Astrocyte (in vitro differentiated cells and primary cell): ENCODE results near the gene TMEM74B. TPM values are rescaled to one million over a fixed set of nuclear protein-coding genes. Genes with fewer than 3 reads are reported as not detected.

Experiments used
- DNase-seq: peaks from one replicate; pipeline ENCODE4 v3.0.0-alpha.2; 2010; ENCODE audit warnings: low read depth
- FAIRE-seq: peaks from 2 replicates; lab custom pipeline; 2011; peaks lifted over from hg19 to GRCh38; lab: Jason Lieb, UNC
- H2AFZ ChIP-seq: 2 replicates; pipeline ENCODE4 v1.6.0; 2012; ENCODE audit warnings: low read depth, low read length, inconsistent platforms
- H3K27ac ChIP-seq: 2 replicates; pipeline ENCODE4 v1.5.1; 2011; ENCODE audit warnings: low read depth, low read length, inconsistent platforms
- H3K27me3 ChIP-seq: 2 replicates; pipeline ENCODE4 v1.6.0; 2011; ENCODE audit warnings: low read length, inconsistent platforms; ENCODE audit not compliant: insufficient read depth
- H3K36me3 ChIP-seq: 2 replicates; pipeline ENCODE4 v1.5.1; 2011; ENCODE audit warnings: low read length, inconsistent platforms; ENCODE audit not compliant: insufficient read depth
- H3K4me1 ChIP-seq: 2 replicates; pipeline ENCODE4 v1.5.1; 2011; ENCODE audit warnings: low read length, inconsistent platforms; ENCODE audit not compliant: insufficient read depth
- H3K4me2 ChIP-seq: 2 replicates; pipeline ENCODE4 v1.6.0; 2012; ENCODE audit warnings: low read length, inconsistent platforms
- H3K4me3 ChIP-seq: 2 replicates; pipeline ENCODE4 v1.5.1; 2011; ENCODE audit warnings: low read depth, mild to moderate bottlenecking, low read length, inconsistent platforms; ENCODE audit not compliant: insufficient read depth
- H3K79me2 ChIP-seq: 2 replicates; pipeline ENCODE4 v1.6.0; 2012; ENCODE audit warnings: mild to moderate bottlenecking, low read length, inconsistent platforms; ENCODE audit not compliant: insufficient read depth
- H3K9ac ChIP-seq: 2 replicates; pipeline ENCODE4 v1.6.0; 2012; ENCODE audit warnings: mild to moderate bottlenecking, low read length, inconsistent platforms
- H3K9me3 ChIP-seq: 2 replicates; pipeline ENCODE4 v1.5.1; 2012; ENCODE audit warnings: low read depth, mild to moderate bottlenecking, low read length, inconsistent platforms; ENCODE audit not compliant: insufficient read depth
- H4K20me1 ChIP-seq: 2 replicates; pipeline ENCODE4 v1.6.0; 2012; ENCODE audit warnings: low read length, inconsistent platforms; ENCODE audit not compliant: insufficient read depth
- H3K27ac Mint-ChIP-seq: one replicate; pipeline ENCODE4 v1.8.0; 2021; ENCODE audit warnings: mild to moderate bottlenecking, mixed read lengths; ENCODE audit not compliant: unreplicated experiment
- H3K27me3 Mint-ChIP-seq: one replicate; pipeline ENCODE4 v1.8.0; 2021; ENCODE audit warnings: low read depth, mixed read lengths; ENCODE audit not compliant: unreplicated experiment
- H3K36me3 Mint-ChIP-seq: one replicate; pipeline ENCODE4 v1.8.0; 2021; ENCODE audit warnings: low read depth, mixed read lengths; ENCODE audit not compliant: unreplicated experiment
- H3K4me1 Mint-ChIP-seq: one replicate; pipeline ENCODE4 v1.8.0; 2021; ENCODE audit warnings: low read depth, mixed read lengths; ENCODE audit not compliant: unreplicated experiment
- H3K4me3 Mint-ChIP-seq: one replicate; pipeline ENCODE4 v1.8.0; 2021; ENCODE audit warnings: mild to moderate bottlenecking, moderate library complexity, mixed read lengths; ENCODE audit not compliant: unreplicated experiment
- H3K9me3 Mint-ChIP-seq: one replicate; pipeline ENCODE4 v1.8.0; 2021; ENCODE audit warnings: mild to moderate bottlenecking, mixed read lengths; ENCODE audit not compliant: unreplicated experiment
- CTCF ChIP-seq: IDR thresholded peaks from 2 replicates; pipeline ENCODE4 v1.5.1; 2011; ENCODE audit warnings: low read depth, mild to moderate bottlenecking, inconsistent platforms, low read length, moderate library complexity; ENCODE audit not compliant: insufficient read depth
- EZH2 ChIP-seq: IDR thresholded peaks from 2 replicates; pipeline ENCODE4 v1.6.1; 2012; ENCODE audit warnings: mild to moderate bottlenecking, low read length, inconsistent platforms; ENCODE audit not compliant: insufficient read depth
- total RNA-seq: library from RNA; stranded (reverse); gene quantifications from 2 replicates; pipeline ENCODE4 v1.2.1, GENCODE V29; 2021

Gene TMEM74B
- total RNA-seq, 1 donor from 2014 or later: 2.1 TPM

GRCh38 chr20:1137236-1137635, 47.5 kb downstream of the TMEM74B start:
- Histone ChIP-seq H3K4me3 (no peak overlapping the region), H2AFZ (no peak overlapping the region), H3K9me3 (no peaks in the 10 kb centered on the region), H4K20me1 (peaks cover 42% of the 10 kb centered on the region), H3K4me1 (no peaks in the 10 kb centered on the region), H3K79me2 (peaks cover 34% of the 10 kb centered on the region), H3K27me3 (no peaks in the 10 kb centered on the region), H3K9ac (no peak overlapping the region), H3K36me3 (peaks cover 28% of the 10 kb centered on the region), H3K4me2 (no peak overlapping the region), H3K27ac (no peak overlapping the region)
- TF ChIP-seq CTCF (no peak), EZH2 (no peak)
- Mint-ChIP-seq H3K27me3 (no peaks in the 10 kb centered on the region), H3K36me3 (peaks cover 11% of the 10 kb centered on the region), H3K27ac (no peak overlapping the region), H3K4me1 (no peaks in the 10 kb centered on the region), H3K4me3 (no peak overlapping the region), H3K9me3 (no peaks in the 10 kb centered on the region)
- FAIRE-seq: no peak
- DNase-seq: no peak

- Mint-ChIP-seq H3K9me3 (no peaks in the 10 kb centered on the region), H3K4me1 (no peaks in the 10 kb centered on the region), H3K27ac (no peak overlapping the region), H3K27me3 (no peaks in the 10 kb centered on the region), H3K36me3 (peaks cover 21% of the 10 kb centered on the region), H3K4me3 (no peak overlapping the region)
- H3K9ac ChIP-seq: no peak overlapping the region
- no peak overlapping the region for H3K4me2 ChIP-seq
- no peak overlapping the region for H3K27ac ChIP-seq
- H3K27me3 ChIP-seq: no peaks in the 10 kb centered on the region
- TF ChIP-seq CTCF (no peak), EZH2 (no peak)
- H2AFZ ChIP-seq: no peak overlapping the region
- peaks cover 24% of the 10 kb centered on the region for H3K36me3 ChIP-seq
- H3K9me3 ChIP-seq: no peaks in the 10 kb centered on the region
- no peaks in the 10 kb centered on the region for H3K4me1 ChIP-seq
- DNase-seq (no peak), FAIRE-seq (no peak)
- peaks cover 53% of the 10 kb centered on the region for H4K20me1 ChIP-seq
- H3K4me3 ChIP-seq: no peak overlapping the region
- peaks cover 45% of the 10 kb centered on the region for H3K79me2 ChIP-seq
Observed at GRCh38 chr20:1134836-1135235, 49.9 kb downstream of the TMEM74B start.

GRCh38 chr20:1134355-1134754, 50.4 kb downstream of the TMEM74B start:
- peaks cover 28% of the 10 kb centered on the region for H3K36me3 ChIP-seq
- no peak for TF ChIP-seq CTCF

More at GRCh38 chr20:1134355-1134754, 50.4 kb downstream of the TMEM74B start:
- Histone ChIP-seq H3K4me2 (no peak overlapping the region), H2AFZ (no peak overlapping the region), H3K27me3 (no peaks in the 10 kb centered on the region), H3K79me2 (peaks cover 48% of the 10 kb centered on the region), H3K4me3 (no peak overlapping the region), H3K9ac (no peak overlapping the region), H4K20me1 (peaks cover 53% of the 10 kb centered on the region), H3K9me3 (no peaks in the 10 kb centered on the region), H3K27ac (no peak overlapping the region), H3K4me1 (no peaks in the 10 kb centered on the region)
- DNase-seq: no peak
- Mint-ChIP-seq H3K36me3 (peaks cover 24% of the 10 kb centered on the region), H3K9me3 (no peaks in the 10 kb centered on the region), H3K4me3 (no peak overlapping the region), H3K27ac (no peak overlapping the region), H3K27me3 (no peaks in the 10 kb centered on the region), H3K4me1 (no peaks in the 10 kb centered on the region)
- no peak for FAIRE-seq
